CD4-positive, alpha-beta T cell (primary cell): ENCODE data around the gene KAT2A. TPM values are rescaled to one million over a fixed set of nuclear protein-coding genes. Genes with fewer than 3 reads are reported as not detected.

Experiments used
- ATAC-seq: fragments of 200-7000 bp; cut with Tn5 transposase; one replicate; pipeline ENCODE4 v1.10.0; 2022; ENCODE audit warnings: mild to moderate bottlenecking; ENCODE audit not compliant: poor library complexity
- CTCF ChIA-PET: fragments of 350-600 bp; sonication (Branson Sonifier 250); formaldehyde crosslinking; loops from one replicate; lab custom pipeline; 2021; ENCODE audit warnings: antibody characterized with exemption, inconsistent platforms; lab: Charles Lee
- POLR2A ChIA-PET: fragments of 350-600 bp; sonication (Branson Sonifier 250); formaldehyde crosslinking; loops from one replicate; lab custom pipeline; 2021; ENCODE audit warnings: antibody characterized with exemption, inconsistent platforms; lab: Charles Lee
- DNase-seq, 14 experiments: peaks; one replicate each; pipeline ENCODE4 v3.0.0-alpha.2; 2013 to 2020; ENCODE audit warnings: mixed read lengths in 2 of 14
- H3K27ac ChIP-seq, 2 donors: one replicate each; pipeline versions ENCODE4 v1.5.1 to v1.7.0; 2013; ENCODE audit warnings: low read length in 2 of 2, low read depth in 1 of 2, mild to moderate bottlenecking in 1 of 2
- H3K27me3 ChIP-seq, 2 experiments: 1 replicate in 1 of 2; 2 replicates in 1 of 2; pipeline versions ENCODE4 v1.6.1 to v1.7.0; 2013; ENCODE audit warnings: low read length in 2 of 2, control low read depth in 1 of 2, mild to moderate bottlenecking in 1 of 2, moderate library complexity in 1 of 2; ENCODE audit not compliant: insufficient read depth in 2 of 2, control insufficient read depth in 1 of 2
- H3K36me3 ChIP-seq: one replicate; pipeline ENCODE4 v1.6.1; 2013; ENCODE audit warnings: low read length, control low read depth; ENCODE audit not compliant: insufficient read depth
- H3K4me1 ChIP-seq: one replicate; pipeline ENCODE4 v1.6.1; 2013; ENCODE audit warnings: low read length, control low read depth; ENCODE audit not compliant: insufficient read depth
- H3K4me3 ChIP-seq: one replicate; pipeline ENCODE4 v1.5.1; 2013; ENCODE audit warnings: mild to moderate bottlenecking, low read length, moderate library complexity
- H3K9me3 ChIP-seq, 2 experiments: 1 replicate in 1 of 2; 2 replicates in 1 of 2; pipeline versions ENCODE4 v1.6.1 to v1.7.0; 2013; ENCODE audit warnings: low read length in 2 of 2, mild to moderate bottlenecking in 2 of 2, control low read depth in 1 of 2, moderate library complexity in 1 of 2; ENCODE audit not compliant: control insufficient read depth in 1 of 2, insufficient read depth in 1 of 2
- H3K27ac Mint-ChIP-seq: one replicate; pipeline ENCODE4 v1.8.0; 2020; ENCODE audit warnings: mixed read lengths
- H3K27me3 Mint-ChIP-seq: one replicate; pipeline ENCODE4 v1.8.0; 2021; ENCODE audit warnings: mixed read lengths
- H3K36me3 Mint-ChIP-seq: one replicate; pipeline ENCODE4 v1.8.0; 2021; ENCODE audit warnings: low read depth, mixed read lengths
- H3K4me1 Mint-ChIP-seq: one replicate; pipeline ENCODE4 v1.8.0; 2021; ENCODE audit warnings: low read depth, mixed read lengths
- H3K4me3 Mint-ChIP-seq: one replicate; pipeline ENCODE4 v1.8.0; 2020; ENCODE audit warnings: mild to moderate bottlenecking, mixed read lengths
- H3K9me3 Mint-ChIP-seq: one replicate; pipeline ENCODE4 v1.8.0; 2020; ENCODE audit warnings: mixed read lengths
- CTCF ChIP-seq: fragments of 200-600 bp; IDR thresholded peaks from one replicate; pipeline ENCODE4 v1.8.0; 2022; ENCODE audit warnings: antibody characterized with exemption, mild to moderate bottlenecking
- intact Hi-C, 2 experiments: fragments of 100-400 bp; cut with DNase I in 1 of 2; cut with micrococcal nuclease in 1 of 2; formaldehyde crosslinking; loops; one replicate each; pipeline versions ENCODE4 v1.15.1 to v1.9.0; 2023 to 2025; cut with DNase I, micrococcal nuclease
- total RNA-seq, 174 experiments: library from RNA in 2 of 174; stranded (reverse) in 2 of 174; gene quantifications; one replicate each; pipeline ENCODE4 v1.2.3 and lab custom pipeline; 2021 to 2026

KAT2A gene
- total RNA-seq, 2 experiments from 2014 or later: 38.5 to 42.4 TPM

GRCh38 chr17:42090964-42091790 lies 30.0 kb downstream of the KAT2A start:
- intact Hi-C loops: no loop called here

GRCh38 chr17:42088736-42089135 lies 32.4 kb downstream of the KAT2A start:
- Histone ChIP-seq H3K27ac (no peak overlapping the region), H3K9me3 (no peaks in the 10 kb centered on the region), H3K27me3 (no peaks in the 10 kb centered on the region), H3K4me1 (no peaks in the 10 kb centered on the region), H3K4me3 (no peak overlapping the region), H3K36me3 (no peaks in the 10 kb centered on the region)
- ChIA-PET CTCF (no interaction called here), POLR2A (no interaction called here)
- TF ChIP-seq CTCF: no peak
- intact Hi-C loops: no loop called here
- H3K27ac Mint-ChIP-seq: no peak overlapping the region
- ATAC-seq: no peak
- no peaks in the 10 kb centered on the region for H3K9me3 Mint-ChIP-seq
- H3K4me3 Mint-ChIP-seq: no peak overlapping the region
- H3K4me1 Mint-ChIP-seq: no peaks in the 10 kb centered on the region
- DNase-seq: no peak
- peaks cover 4% of the 10 kb centered on the region for H3K27me3 Mint-ChIP-seq
- no peaks in the 10 kb centered on the region for H3K36me3 Mint-ChIP-seq

More at GRCh38 chr17:42090964-42091790, 30.0 kb downstream of the KAT2A start:
- Histone ChIP-seq H3K36me3 (no peaks in the 10 kb centered on the region), H3K4me3 (no peak overlapping the region), H3K27ac (no peak overlapping the region), H3K9me3 (no peaks in the 10 kb centered on the region), H3K27me3 (peaks cover 0 to 2% of the 10 kb centered on the region in 2 experiments), H3K4me1 (no peaks in the 10 kb centered on the region)
- Mint-ChIP-seq H3K4me1 (no peaks in the 10 kb centered on the region), H3K27me3 (peaks cover 18% of the 10 kb centered on the region), H3K9me3 (no peaks in the 10 kb centered on the region), H3K4me3 (no peak overlapping the region), H3K27ac (no peak overlapping the region), H3K36me3 (no peaks in the 10 kb centered on the region)
- ChIA-PET POLR2A (interaction anchor here (0.6 kb wide), 1 partner anchor 450 kb away, joined by 3 read pairs; no protein-coding TSS in a partner anchor), CTCF (interaction anchor here (1.3 kb wide), 2 partner anchors 10 kb away, joined by 3 to 4 read pairs; no protein-coding TSS in a partner anchor)
- ATAC-seq: no peak
- no peak for DNase-seq
- no peak for TF ChIP-seq CTCF

GRCh38 chr17:42087736-42088705 lies 33.1 kb downstream of the KAT2A start:
- CTCF ChIA-PET: no interaction called here
- Histone ChIP-seq H3K27me3 (no peaks in the 10 kb centered on the region), H3K4me3 (no peak overlapping the region), H3K27ac (no peak overlapping the region), H3K4me1 (no peaks in the 10 kb centered on the region), H3K9me3 (no peaks in the 10 kb centered on the region), H3K36me3 (no peaks in the 10 kb centered on the region)
- H3K4me3 Mint-ChIP-seq: no peak overlapping the region
- POLR2A ChIA-PET: no interaction called here
- H3K27me3 Mint-ChIP-seq: peaks cover 4% of the 10 kb centered on the region
- DNase-seq: no peak
- no peak overlapping the region for H3K27ac Mint-ChIP-seq
- intact Hi-C loops: no loop called here
- H3K4me1 Mint-ChIP-seq: no peaks in the 10 kb centered on the region
- no peaks in the 10 kb centered on the region for H3K9me3 Mint-ChIP-seq
- TF ChIP-seq CTCF: no peak
- ATAC-seq: no peak
- H3K36me3 Mint-ChIP-seq: no peaks in the 10 kb centered on the region
